GM18505 (cell line): ENCODE measurements around the gene HUWE1.
"Not testable (repeated sequence)": the region's sequence is repeated elsewhere in the genome, so short reads cannot be mapped to it uniquely, and the experiment has no call there.

Source experiments
- ATAC-seq: cut with Tn5 transposase; IDR thresholded peaks from one replicate; pipeline ENCODE4 v1.9.1; 2021; ENCODE audit not compliant: unreplicated experiment
- POLR2A ChIP-seq: IDR thresholded peaks from 4 replicates; pipeline ENCODE4 v1.6.1; 2011; ENCODE audit warnings: borderline replicate concordance; ENCODE audit not compliant: insufficient read depth, insufficient read length; ENCODE audit errors: extremely low read depth

Gene HUWE1

GRCh38 chrX:53686151-53686885 lies at the start of gene HUWE1:
HUWE1 (minus strand) TSS chrX:53686719; CDS start chrX:53654107, 32,612 bp downstream.
- peak; percentile 64 for TF ChIP-seq POLR2A
- ATAC-seq, result peak; percentile 42

DNA sequence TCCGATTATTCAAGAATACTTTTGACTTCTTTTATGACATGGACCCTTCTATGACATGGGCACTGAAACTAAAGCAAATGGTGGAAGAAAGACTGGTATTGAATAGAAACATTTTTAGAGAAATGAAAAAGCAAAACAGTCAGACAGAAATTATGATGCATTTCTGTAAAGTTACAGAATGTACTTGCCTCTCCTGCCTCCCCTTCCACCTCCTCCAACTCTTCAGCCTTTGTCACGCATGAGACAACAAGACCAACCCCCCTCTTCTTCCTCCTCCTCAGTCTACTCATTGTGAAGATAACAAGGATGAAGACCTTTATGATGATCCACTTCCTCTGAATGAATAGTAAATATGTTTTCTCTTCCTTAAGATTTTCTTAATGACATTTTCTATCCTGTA lies 46.3 kb upstream of the HUWE1 start:
- ATAC-seq, result no peak
- no peak for TF ChIP-seq POLR2A

DNA sequence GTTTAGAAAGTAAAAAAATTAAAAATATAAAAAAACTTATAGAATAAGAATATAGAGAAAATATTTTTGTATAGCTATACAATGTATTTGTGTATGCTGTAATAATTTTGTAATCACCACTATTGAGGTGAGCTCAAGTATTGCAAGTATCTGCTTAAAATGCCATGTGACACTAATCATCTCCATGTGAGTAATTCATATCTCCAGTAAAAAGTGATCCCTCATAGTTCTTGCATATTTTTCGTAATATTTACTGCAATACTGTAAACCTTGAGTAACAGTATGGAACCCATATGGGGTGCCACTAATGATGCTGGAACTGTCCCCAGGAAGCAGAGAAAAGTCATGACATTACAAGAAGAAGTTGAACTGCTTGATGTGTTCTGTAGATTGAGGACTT lies 43.2 kb upstream of the HUWE1 start:
- no peak for ATAC-seq
- TF ChIP-seq POLR2A, result no peak

- no peak for TF ChIP-seq POLR2A
- no peak for ATAC-seq
Measured at GRCh38 chrX:53728506-53728905, 42.0 kb upstream of the HUWE1 start.

- ATAC-seq, result no peak
- TF ChIP-seq POLR2A, result no peak
Measured at GRCh38 chrX:53724872-53725271, 38.4 kb upstream of the HUWE1 start.

- ATAC-seq, result no peak
- TF ChIP-seq POLR2A, result no peak
Measured at GRCh38 chrX:53723381-53723780, 36.9 kb upstream of the HUWE1 start.

GRCh38 chrX:53721610-53722009 lies 35.1 kb upstream of the HUWE1 start:
- not testable (repeated sequence) for ATAC-seq

DNA sequence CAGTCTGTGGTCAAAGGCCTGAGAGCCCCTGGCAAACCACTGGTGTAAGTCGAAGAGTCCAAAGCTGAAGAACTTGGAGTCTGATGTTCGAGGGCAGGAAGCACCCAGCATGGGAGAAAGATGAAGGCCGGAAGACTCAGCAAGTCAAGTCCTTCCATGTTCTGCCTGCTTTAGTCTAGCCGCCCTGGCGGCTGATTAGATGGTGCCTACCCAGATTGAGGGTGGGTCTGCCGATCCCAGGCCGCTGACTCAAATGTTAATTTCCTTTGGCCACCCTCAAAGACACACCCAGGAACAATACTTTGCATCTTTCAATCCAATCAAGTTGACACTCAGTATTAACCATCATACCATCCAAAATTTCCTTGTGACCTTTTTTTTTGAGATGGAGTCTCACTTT lies 33.1 kb upstream of the HUWE1 start:
- ATAC-seq, result not testable (repeated sequence)

DNA sequence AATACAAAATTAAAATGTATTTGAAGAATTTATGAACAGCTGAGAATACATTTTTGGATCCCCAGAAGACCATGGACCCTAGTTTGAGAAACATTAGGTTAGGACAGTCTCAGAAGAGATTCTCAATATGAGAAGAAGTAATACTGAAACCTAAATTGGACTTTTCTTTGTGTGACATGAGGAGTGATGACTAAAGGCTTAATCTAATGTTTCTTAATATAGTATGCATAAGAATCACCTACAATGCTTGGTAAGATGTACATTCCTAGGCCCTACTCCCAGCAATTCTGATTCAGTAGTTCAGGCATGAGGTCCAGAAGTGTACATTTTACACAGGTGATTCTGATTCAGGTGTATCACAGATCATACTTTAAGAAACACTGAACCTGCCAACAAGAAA lies 31.6 kb upstream of the HUWE1 start:
- ATAC-seq, result no peak
- TF ChIP-seq POLR2A, result no peak

- ATAC-seq, result no peak
- no peak for TF ChIP-seq POLR2A
Measured at GRCh38 chrX:53717205-53717604, 30.7 kb upstream of the HUWE1 start.

DNA sequence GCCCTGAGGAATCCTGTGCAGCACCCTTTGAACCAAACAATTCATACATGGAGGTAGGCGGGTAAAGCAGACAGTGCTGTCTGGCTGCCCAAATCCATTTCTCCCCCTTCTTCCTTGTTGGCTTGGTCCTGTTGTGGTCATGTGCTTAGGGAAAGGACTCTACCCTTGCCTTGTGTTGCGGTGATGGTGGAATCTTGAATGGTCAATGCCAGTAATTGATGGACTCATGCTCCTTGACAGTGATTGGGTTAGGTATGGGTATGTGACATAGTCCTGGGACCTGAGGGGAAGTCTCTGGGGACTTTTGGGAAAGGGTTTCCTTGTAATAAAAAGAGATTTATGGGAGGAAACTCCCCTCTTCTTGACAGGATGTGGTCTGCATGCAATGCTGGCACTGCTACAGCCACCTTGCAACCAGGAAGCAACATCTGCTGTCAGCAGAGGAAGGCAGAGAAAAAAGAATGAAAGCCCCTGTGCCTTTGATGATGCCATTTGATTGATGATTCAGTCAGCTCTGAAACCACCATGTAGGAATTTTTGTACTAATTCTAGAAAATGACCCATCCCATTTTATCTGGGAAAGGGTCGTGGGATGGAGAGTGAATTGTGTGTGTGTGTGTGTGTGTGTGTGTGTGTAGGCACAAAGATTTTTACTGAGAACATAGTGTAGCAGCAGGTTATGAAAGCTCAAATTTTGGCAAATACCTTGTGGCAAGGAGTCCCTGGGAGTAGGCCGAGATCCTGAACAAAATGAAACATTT lies 30.0 kb upstream of the HUWE1 start:
- ATAC-seq, result peak; percentile 33
- peak; percentile 53 for TF ChIP-seq POLR2A

GRCh38 chrX:53715346-53715924 lies 28.9 kb upstream of the HUWE1 start:
- peak; percentile 48 for TF ChIP-seq POLR2A
- no peak for ATAC-seq

GRCh38 chrX:53714580-53715345 lies 28.2 kb upstream of the HUWE1 start:
- TF ChIP-seq POLR2A, result no peak
- ATAC-seq, result peak; percentile 76
